Liver (tissue), 9 donors: Measurements from ENCODE around the gene APOA1. TPM values are rescaled to one million over a fixed set of nuclear protein-coding genes. Genes with fewer than 3 reads are reported as not detected.

Source experiments
- DNase-seq: peaks from one replicate; pipeline ENCODE4 v3.0.0-alpha.2; 2017; ENCODE audit warnings: low spot score
- H3K27ac ChIP-seq, 2 donors: one replicate each; pipeline ENCODE4 v1.7.0; 2013; ENCODE audit warnings: inconsistent platforms in 2 of 2, low read length in 2 of 2, control low read depth in 1 of 2, low read depth in 1 of 2, mild to moderate bottlenecking in 1 of 2
- H3K27me3 ChIP-seq, 4 donors: one replicate each; pipeline versions ENCODE4 v1.6.1 to v1.7.0; 2013; ENCODE audit warnings: low read length in 3 of 4, inconsistent platforms in 1 of 4, mild to moderate bottlenecking in 1 of 4, moderate library complexity in 1 of 4; ENCODE audit not compliant: control insufficient read depth in 4 of 4, insufficient read depth in 4 of 4
- H3K36me3 ChIP-seq, 4 donors: one replicate each; pipeline versions ENCODE4 v1.6.1 to v1.7.0; 2013; ENCODE audit warnings: low read length in 3 of 4, mild to moderate bottlenecking in 3 of 4, low read depth in 1 of 4, moderate library complexity in 1 of 4; ENCODE audit not compliant: control insufficient read depth in 4 of 4, insufficient read depth in 3 of 4
- H3K4me1 ChIP-seq, 4 donors: one replicate each; pipeline versions ENCODE4 v1.6.1 to v1.7.0; 2013; ENCODE audit warnings: low read length in 3 of 4, mild to moderate bottlenecking in 3 of 4, moderate library complexity in 1 of 4; ENCODE audit not compliant: control insufficient read depth in 4 of 4, insufficient read depth in 4 of 4
- H3K4me3 ChIP-seq, 3 donors: one replicate each; pipeline versions ENCODE4 v1.6.1 to v1.7.0; 2013; ENCODE audit warnings: low read length in 3 of 3, control low read depth in 1 of 3, low read depth in 1 of 3, mild to moderate bottlenecking in 1 of 3
- H3K9ac ChIP-seq, 2 donors: one replicate each; pipeline ENCODE4 v1.7.0; 2013; ENCODE audit warnings: low read length in 2 of 2, mild to moderate bottlenecking in 2 of 2, moderate library complexity in 2 of 2, control low read depth in 1 of 2, low read depth in 1 of 2
- H3K9me3 ChIP-seq, 4 donors: one replicate each; pipeline versions ENCODE4 v1.6.1 to v1.7.0; 2013; ENCODE audit warnings: low read length in 3 of 4; ENCODE audit not compliant: control insufficient read depth in 4 of 4
- EGR1 ChIP-seq, 2 donors: IDR thresholded peaks; 2 replicates each; pipeline ENCODE4 v1.6.1; 2016 to 2018; ENCODE audit warnings: antibody characterized with exemption in 2 of 2, low read depth in 2 of 2
- HNF4A ChIP-seq, 2 donors: conservative IDR thresholded peaks; 2 replicates each; pipeline ENCODE4 v1.6.1; 2016; ENCODE audit warnings: antibody characterized with exemption in 2 of 2, mild to moderate bottlenecking in 2 of 2
- JUND ChIP-seq, 2 donors: IDR thresholded peaks; 2 replicates each; pipeline ENCODE4 v1.6.1; 2016; ENCODE audit warnings: antibody characterized with exemption in 2 of 2
- NR2F2 ChIP-seq: IDR thresholded peaks from 2 replicates; pipeline ENCODE4 v1.6.1; 2016; ENCODE audit warnings: antibody characterized with exemption
- REST ChIP-seq: IDR thresholded peaks from 2 replicates; pipeline ENCODE4 v1.6.1; 2016; ENCODE audit warnings: antibody characterized with exemption, mild to moderate bottlenecking
- WGBS: extraction: QIAGEN DNeasy Blood & Tissue Kit; methylation state at CpG from one replicate; pipeline ENCODE4 v1.1.7; 2013; 5-methylcytosine and 5-hydroxymethylcytosine counted together
- polyA plus RNA-seq, 2 donors: library from polyadenylated mRNA; stranded (reverse) in 1 of 2; unstranded in 1 of 2; fragments of 200-250 nt in 1 of 2; fragments of >200 nt in 1 of 2; fragmentation: Nextera tagmentation in 1 of 2; extraction: Ambion mirVana in 1 of 2; gene quantifications; one replicate each; pipeline versions ENCODE4 v1.2.1 to v1.2.3, GENCODE V29; 2013 to 2015
- total RNA-seq, 2 donors: library from RNA; depleted of rRNA; stranded (reverse); fragments of >200 nt; gene quantifications; one replicate each; pipeline ENCODE4 v1.2.3, GENCODE V29; 2014
- TF ChIP-seq, protein P1 (sequence below): fragments of 150-350 bp; IDR thresholded peaks from 2 replicates; pipeline ENCODE4 v1.5.1; 2017; ENCODE audit warnings: improper control_type of control experiment, low read depth, low read length; ENCODE audit not compliant: missing input control
- TF ChIP-seq, protein P2 (sequence below): IDR thresholded peaks from 2 replicates; pipeline ENCODE4 v1.6.1; 2016; ENCODE audit warnings: antibody characterized with exemption
- TF ChIP-seq, protein P3 (sequence below): IDR thresholded peaks from 2 replicates; pipeline ENCODE4 v1.6.1; 2016; ENCODE audit warnings: antibody characterized with exemption
- donor health status: healthy.
- donor health status: healthy.
- donor health status: healthy.
- donor health status: healthy.
- donor health status: healthy.

The APOA1 gene
- total and polyA plus RNA-seq, 4 donors = 4,271 to 17,093 (median 8,590) TPM

- TF ChIP-seq REST = no peak
- TF ChIP-seq, protein P1, sequence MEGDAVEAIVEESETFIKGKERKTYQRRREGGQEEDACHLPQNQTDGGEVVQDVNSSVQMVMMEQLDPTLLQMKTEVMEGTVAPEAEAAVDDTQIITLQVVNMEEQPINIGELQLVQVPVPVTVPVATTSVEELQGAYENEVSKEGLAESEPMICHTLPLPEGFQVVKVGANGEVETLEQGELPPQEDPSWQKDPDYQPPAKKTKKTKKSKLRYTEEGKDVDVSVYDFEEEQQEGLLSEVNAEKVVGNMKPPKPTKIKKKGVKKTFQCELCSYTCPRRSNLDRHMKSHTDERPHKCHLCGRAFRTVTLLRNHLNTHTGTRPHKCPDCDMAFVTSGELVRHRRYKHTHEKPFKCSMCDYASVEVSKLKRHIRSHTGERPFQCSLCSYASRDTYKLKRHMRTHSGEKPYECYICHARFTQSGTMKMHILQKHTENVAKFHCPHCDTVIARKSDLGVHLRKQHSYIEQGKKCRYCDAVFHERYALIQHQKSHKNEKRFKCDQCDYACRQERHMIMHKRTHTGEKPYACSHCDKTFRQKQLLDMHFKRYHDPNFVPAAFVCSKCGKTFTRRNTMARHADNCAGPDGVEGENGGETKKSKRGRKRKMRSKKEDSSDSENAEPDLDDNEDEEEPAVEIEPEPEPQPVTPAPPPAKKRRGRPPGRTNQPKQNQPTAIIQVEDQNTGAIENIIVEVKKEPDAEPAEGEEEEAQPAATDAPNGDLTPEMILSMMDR = no peak
These were observed 7.3 kb upstream of the APOA1 start (continued) for GRCh38 chr11:116844722-116845121.

- Histone ChIP-seq H3K4me1 (peaks cover 22 to 38% (median 32%) of the 10 kb centered on the region in 4 donors), H3K27me3 (no peaks in the 10 kb centered on the region), H3K9ac (no peak overlapping the region), H3K27ac (no peak overlapping the region), H3K36me3 (peaks cover 7 to 44% (median 22%) of the 10 kb centered on the region in 4 donors), H3K9me3 (no peaks in the 10 kb centered on the region), H3K4me3 (no peak overlapping the region)
- 98% methylated on average over 9 of the region's 9 CpGs for WGBS
- no peak for DNase-seq
- TF ChIP-seq NR2F2 (no peak), REST (no peak), JUND (IDR thresholded peaks at IDR 0.05) (no peak), EGR1 (IDR thresholded peaks at IDR 0.05; ENCODE audit: low read depth in 2 of 2) (no peak), HNF4A (conservative IDR thresholded peaks at IDR 0.05) (no peak)
- TF ChIP-seq, protein P1 = no peak
- TF ChIP-seq, protein P2, sequence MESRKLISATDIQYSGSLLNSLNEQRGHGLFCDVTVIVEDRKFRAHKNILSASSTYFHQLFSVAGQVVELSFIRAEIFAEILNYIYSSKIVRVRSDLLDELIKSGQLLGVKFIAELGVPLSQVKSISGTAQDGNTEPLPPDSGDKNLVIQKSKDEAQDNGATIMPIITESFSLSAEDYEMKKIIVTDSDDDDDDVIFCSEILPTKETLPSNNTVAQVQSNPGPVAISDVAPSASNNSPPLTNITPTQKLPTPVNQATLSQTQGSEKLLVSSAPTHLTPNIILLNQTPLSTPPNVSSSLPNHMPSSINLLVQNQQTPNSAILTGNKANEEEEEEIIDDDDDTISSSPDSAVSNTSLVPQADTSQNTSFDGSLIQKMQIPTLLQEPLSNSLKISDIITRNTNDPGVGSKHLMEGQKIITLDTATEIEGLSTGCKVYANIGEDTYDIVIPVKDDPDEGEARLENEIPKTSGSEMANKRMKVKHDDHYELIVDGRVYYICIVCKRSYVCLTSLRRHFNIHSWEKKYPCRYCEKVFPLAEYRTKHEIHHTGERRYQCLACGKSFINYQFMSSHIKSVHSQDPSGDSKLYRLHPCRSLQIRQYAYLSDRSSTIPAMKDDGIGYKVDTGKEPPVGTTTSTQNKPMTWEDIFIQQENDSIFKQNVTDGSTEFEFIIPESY = no peak
- TF ChIP-seq, protein P3, sequence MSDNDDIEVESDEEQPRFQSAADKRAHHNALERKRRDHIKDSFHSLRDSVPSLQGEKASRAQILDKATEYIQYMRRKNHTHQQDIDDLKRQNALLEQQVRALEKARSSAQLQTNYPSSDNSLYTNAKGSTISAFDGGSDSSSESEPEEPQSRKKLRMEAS = no peak
These were observed 6.2 kb upstream of the APOA1 start for GRCh38 chr11:116843661-116844060.
